ENCODE results near the gene PPP2R1B. TPM values are rescaled to one million over a fixed set of nuclear protein-coding genes. Genes with fewer than 3 reads are reported as not detected.

PPP2R1B gene
- total RNA-seq, 1 experiment from 2014 or later = 105 TPM

DNA sequence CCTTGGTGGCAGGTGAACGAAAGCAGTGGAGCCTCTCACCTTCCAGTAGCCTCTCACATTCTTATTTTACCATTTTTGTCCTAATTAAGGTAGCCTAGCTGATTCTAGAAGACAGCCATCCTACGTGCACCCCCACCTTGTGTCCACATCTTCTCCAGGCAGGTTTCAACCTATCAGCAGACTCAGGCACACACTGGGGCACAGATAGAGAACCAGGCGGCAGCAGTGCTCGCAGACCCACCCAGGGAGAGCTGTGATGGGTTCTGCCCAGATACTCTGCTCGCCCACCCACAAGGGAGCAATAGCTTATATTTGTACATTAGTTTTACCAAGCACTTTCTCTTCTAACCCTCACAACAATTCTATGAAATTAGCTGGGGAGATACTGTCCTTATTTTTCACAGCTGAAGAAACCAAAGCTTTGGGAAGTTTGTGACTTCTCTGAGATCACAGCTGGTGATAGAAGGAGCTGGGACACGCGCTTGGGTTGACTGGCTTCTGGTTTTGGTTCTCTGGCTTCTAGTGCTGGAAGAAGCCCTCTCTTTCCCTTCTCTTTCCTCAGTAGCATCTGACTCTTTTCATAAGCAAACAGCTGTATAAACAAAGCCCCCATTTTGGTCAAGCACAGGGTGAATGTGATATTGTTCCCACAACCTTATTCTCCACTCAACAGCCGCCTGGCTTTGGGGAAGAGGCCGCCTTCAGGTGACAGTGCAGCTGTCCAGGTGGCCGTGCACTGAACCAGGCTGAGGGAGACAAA, 36.9 kb downstream of the PPP2R1B start:
- TF ChIP-seq, protein P1, sequence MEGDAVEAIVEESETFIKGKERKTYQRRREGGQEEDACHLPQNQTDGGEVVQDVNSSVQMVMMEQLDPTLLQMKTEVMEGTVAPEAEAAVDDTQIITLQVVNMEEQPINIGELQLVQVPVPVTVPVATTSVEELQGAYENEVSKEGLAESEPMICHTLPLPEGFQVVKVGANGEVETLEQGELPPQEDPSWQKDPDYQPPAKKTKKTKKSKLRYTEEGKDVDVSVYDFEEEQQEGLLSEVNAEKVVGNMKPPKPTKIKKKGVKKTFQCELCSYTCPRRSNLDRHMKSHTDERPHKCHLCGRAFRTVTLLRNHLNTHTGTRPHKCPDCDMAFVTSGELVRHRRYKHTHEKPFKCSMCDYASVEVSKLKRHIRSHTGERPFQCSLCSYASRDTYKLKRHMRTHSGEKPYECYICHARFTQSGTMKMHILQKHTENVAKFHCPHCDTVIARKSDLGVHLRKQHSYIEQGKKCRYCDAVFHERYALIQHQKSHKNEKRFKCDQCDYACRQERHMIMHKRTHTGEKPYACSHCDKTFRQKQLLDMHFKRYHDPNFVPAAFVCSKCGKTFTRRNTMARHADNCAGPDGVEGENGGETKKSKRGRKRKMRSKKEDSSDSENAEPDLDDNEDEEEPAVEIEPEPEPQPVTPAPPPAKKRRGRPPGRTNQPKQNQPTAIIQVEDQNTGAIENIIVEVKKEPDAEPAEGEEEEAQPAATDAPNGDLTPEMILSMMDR (conservative IDR thresholded peaks at IDR 0.05) = no peak
- H4K20me1 ChIP-seq (ENCODE audit: control insufficient read depth, insufficient read depth, insufficient read length) = no peaks in the 10 kb centered on the region
- H3K4me3 Mint-ChIP-seq = no peak overlapping the region
- H4K5ac ChIP-seq (ENCODE audit: insufficient read length, low read depth, low read length) = no peak overlapping the region
- H2AFZ ChIP-seq (ENCODE audit: low read length) = no peak overlapping the region
- peak overlapping the region; percentile 37 to 84 (median 38); a peak in 4 of 7 replicates for H3K27ac Mint-ChIP-seq
- H3K27ac ChIP-seq (ENCODE audit: insufficient read length, low read depth, low read length) = no peak overlapping the region
- H3K9me3 Mint-ChIP-seq = no peaks in the 10 kb centered on the region
- H3K27me3 Mint-ChIP-seq (ENCODE audit: low read depth) = no peaks in the 10 kb centered on the region; the same call in 1 of the 2 replicates
- H3K79me2 ChIP-seq (ENCODE audit: insufficient read depth, low read length) = no peaks in the 10 kb centered on the region
- H3K14ac ChIP-seq (ENCODE audit: insufficient read depth, low read length) = no peak overlapping the region
- no CpG with 5 or more reads among the region's 10 CpGs for WGBS (ENCODE audit: extremely low coverage, insufficient read length, low lambda C conversion rate)
- no peaks in the 10 kb centered on the region for H3K9me3 ChIP-seq (ENCODE audit: control insufficient read depth, low read depth, low read length)
- no peak for DNase-seq
- no peak overlapping the region for H3K9ac ChIP-seq (ENCODE audit: extremely low read depth, insufficient read length, low read length)
- no peak overlapping the region for H3T11ph ChIP-seq (ENCODE audit: low read length)
- no peak overlapping the region for H2BK12ac ChIP-seq (ENCODE audit: insufficient read length, low read depth, low read length)
- no peak overlapping the region for H3K23ac ChIP-seq (ENCODE audit: insufficient read length, low read depth, low read length)
- H3K18ac ChIP-seq (ENCODE audit: insufficient read length, low read depth, low read length) = no peak overlapping the region
- peaks cover 5 to 26% of the 10 kb centered on the region in 2 experiments; a peak in 3 of 4 replicates for H3K4me1 Mint-ChIP-seq
- H3K23me2 ChIP-seq (ENCODE audit: insufficient read length, low read depth, low read length, poor library complexity, severe bottlenecking) = no peaks in the 10 kb centered on the region
- H3K4me1 ChIP-seq (ENCODE audit: insufficient read depth, low read length) = no peaks in the 10 kb centered on the region
- H2BK15ac ChIP-seq (ENCODE audit: low read depth, low read length) = no peak overlapping the region
- H4K91ac ChIP-seq (ENCODE audit: insufficient read length, low read depth, low read length) = no peak overlapping the region
- no peak overlapping the region for H3K4ac ChIP-seq (ENCODE audit: low read depth, low read length)
- no peak overlapping the region for H2BK20ac ChIP-seq (ENCODE audit: low read depth, low read length, poor library complexity, severe bottlenecking)
- no peak overlapping the region for H2BK120ac ChIP-seq (ENCODE audit: low read depth, low read length, poor library complexity, severe bottlenecking)
- no peaks in the 10 kb centered on the region for H3K79me1 ChIP-seq (ENCODE audit: insufficient read depth, low read depth, low read length, poor library complexity, severe bottlenecking)
- H3K56ac ChIP-seq (ENCODE audit: insufficient read length, low read depth, low read length) = no peak overlapping the region
- H3K27me3 ChIP-seq (ENCODE audit: insufficient read depth, low read length) = no peaks in the 10 kb centered on the region
- H3K36me3 Mint-ChIP-seq (ENCODE audit: insufficient read depth in 1 of 3, low read depth in 3 of 3) = peaks cover 3 to 10% (median 9%) of the 10 kb centered on the region in 3 experiments; a peak in 5 of 7 replicates
- no peak overlapping the region for H2AK5ac ChIP-seq (ENCODE audit: insufficient read length, low read length)
- H2BK5ac ChIP-seq (ENCODE audit: insufficient read length, low read length) = no peak overlapping the region
- no peak overlapping the region for H4K8ac ChIP-seq (replicated peaks; ENCODE audit: insufficient read length, low read depth, low read length)
- no peak overlapping the region for H3K4me2 ChIP-seq (ENCODE audit: insufficient read depth, insufficient read length, low read length)
